Measurements from ENCODE around the gene MND1.

Gene MND1

GRCh38 chr4:153335665-153336064 is 8.8 kb upstream of the MND1 start:
- TF ChIP-seq CSRNP3 (CRISPR knock-in tag; IDR thresholded peaks at IDR 0.05) (no peak), ZNF8 (CRISPR knock-in tag; IDR thresholded peaks at IDR 0.05) (no peak), ARNTL (CRISPR knock-in tag; IDR thresholded peaks at IDR 0.05; ENCODE audit: borderline replicate concordance, low read depth) (no peak), ZFP30 (CRISPR knock-in tag; IDR thresholded peaks at IDR 0.05) (no peak), ZC3H10 (CRISPR knock-in tag; IDR thresholded peaks at IDR 0.05) (no peak), ISL1 (CRISPR knock-in tag; IDR thresholded peaks at IDR 0.05) (no peak)
- ATAC-seq, result no peak

GRCh38 chr4:153337686-153338085 is 6.8 kb upstream of the MND1 start:
- ATAC-seq, result no peak
- TF ChIP-seq CREB5 (CRISPR knock-in tag; IDR thresholded peaks at IDR 0.05; ENCODE audit: low read depth), result no peak
- no peak for TF ChIP-seq ZNF8 (CRISPR knock-in tag; IDR thresholded peaks at IDR 0.05)
- no peak for TF ChIP-seq ARNTL (CRISPR knock-in tag; IDR thresholded peaks at IDR 0.05; ENCODE audit: borderline replicate concordance, low read depth)
- no peak for TF ChIP-seq BACH2 (CRISPR knock-in tag; IDR thresholded peaks at IDR 0.05; ENCODE audit: borderline replicate concordance)
- TF ChIP-seq GLIS3 (CRISPR knock-in tag; IDR thresholded peaks at IDR 0.05), result no peak
- TF ChIP-seq PATZ1 (CRISPR knock-in tag; IDR thresholded peaks at IDR 0.05; ENCODE audit: borderline replicate concordance), result no peak
- no peak for TF ChIP-seq ZFP3 (CRISPR knock-in tag; IDR thresholded peaks at IDR 0.05)
- TF ChIP-seq ESRRG (CRISPR knock-in tag; IDR thresholded peaks at IDR 0.05), result no peak
- no peak for TF ChIP-seq OSR1 (CRISPR knock-in tag; IDR thresholded peaks at IDR 0.05)
- no peak for TF ChIP-seq RARB (CRISPR knock-in tag; IDR thresholded peaks at IDR 0.05)
- no peak for TF ChIP-seq TOX (CRISPR knock-in tag; IDR thresholded peaks at IDR 0.05; ENCODE audit: borderline replicate concordance)
- no peak for TF ChIP-seq SNAI2 (CRISPR knock-in tag; IDR thresholded peaks at IDR 0.05)
- TF ChIP-seq ZNF70 (CRISPR knock-in tag; IDR thresholded peaks at IDR 0.05), result no peak
- TF ChIP-seq ZC3H10 (CRISPR knock-in tag; IDR thresholded peaks at IDR 0.05), result no peak
- TF ChIP-seq PPARA (CRISPR knock-in tag; IDR thresholded peaks at IDR 0.05; ENCODE audit: borderline replicate concordance), result no peak
- no peak for TF ChIP-seq ISL1 (CRISPR knock-in tag; IDR thresholded peaks at IDR 0.05)

- TF ChIP-seq ZFP3 (CRISPR knock-in tag; IDR thresholded peaks at IDR 0.05) (no peak), POU6F1 (CRISPR knock-in tag; IDR thresholded peaks at IDR 0.05; ENCODE audit: borderline replicate concordance, low read depth) (no peak), PATZ1 (CRISPR knock-in tag; IDR thresholded peaks at IDR 0.05; ENCODE audit: borderline replicate concordance) (no peak), CSDC2 (CRISPR knock-in tag; IDR thresholded peaks at IDR 0.05) (no peak), ZFP30 (CRISPR knock-in tag; IDR thresholded peaks at IDR 0.05) (no peak), ARNTL (CRISPR knock-in tag; IDR thresholded peaks at IDR 0.05; ENCODE audit: borderline replicate concordance, low read depth) (no peak), ZNF8 (CRISPR knock-in tag; IDR thresholded peaks at IDR 0.05) (no peak), TSHZ2 (CRISPR knock-in tag; IDR thresholded peaks at IDR 0.05) (no peak), CSRNP3 (CRISPR knock-in tag; IDR thresholded peaks at IDR 0.05) (no peak), ZNF70 (CRISPR knock-in tag; IDR thresholded peaks at IDR 0.05) (no peak), SNAI2 (CRISPR knock-in tag; IDR thresholded peaks at IDR 0.05) (no peak), ISL1 (CRISPR knock-in tag; IDR thresholded peaks at IDR 0.05) (no peak), TOX (CRISPR knock-in tag; IDR thresholded peaks at IDR 0.05; ENCODE audit: borderline replicate concordance) (no peak)
These were observed 2.9 kb upstream of the MND1 start for GRCh38 chr4:153341575-153342090.

More at GRCh38 chr4:153341575-153342090, 2.9 kb upstream of the MND1 start:
- ATAC-seq, result no peak
